NCI-H510A (cell line): ENCODE measurements around the gene PSMD11.
"Not testable (repeated sequence)": the region's sequence is repeated elsewhere in the genome, so short reads cannot be mapped to it uniquely, and the experiment has no call there.

ENCODE experiments used
- DNase-seq: peaks from one replicate; lab custom pipeline; 2025; lab: John Stamatoyannopoulos, UW

Gene PSMD11

GRCh38 chr17:32444301-32445073, at the start of gene PSMD11:
TSS of gene PSMD11 (plus strand) at chr17:32444510. CDS start at chr17:32444524, 14 bp downstream.
- peak; percentile 96 for DNase-seq

GRCh38 chr17:32396343-32396742, 48.0 kb upstream of the PSMD11 start:
- no peak for DNase-seq

- no peak for DNase-seq
These were observed 45.4 kb upstream of the PSMD11 start for GRCh38 chr17:32398946-32399345.

GRCh38 chr17:32410085-32410484, 34.2 kb upstream of the PSMD11 start:
- not testable (repeated sequence) for DNase-seq

- no peak for DNase-seq
These were observed 17.4 kb upstream of the PSMD11 start for GRCh38 chr17:32426894-32427293.

- DNase-seq: no peak
These were observed 14.7 kb upstream of the PSMD11 start for GRCh38 chr17:32429598-32429997.

- DNase-seq: no peak
These were observed 3.6 kb upstream of the PSMD11 start for GRCh38 chr17:32440722-32441121.

GRCh38 chr17:32441886-32442285, 2.4 kb upstream of the PSMD11 start:
- no peak for DNase-seq

- DNase-seq: no peak
These were observed 446 bp upstream of the PSMD11 start for GRCh38 chr17:32443827-32444300.

- DNase-seq: no peak
These were observed 735 bp downstream of the PSMD11 start for GRCh38 chr17:32445074-32445415.

- DNase-seq: no peak
These were observed 1.2 kb downstream of the PSMD11 start for GRCh38 chr17:32445497-32445896.

- no peak for DNase-seq
These were observed 1.7 kb downstream of the PSMD11 start for GRCh38 chr17:32445971-32446370.

- DNase-seq: no peak
These were observed 2.6 kb downstream of the PSMD11 start for GRCh38 chr17:32446949-32447348.

GRCh38 chr17:32449963-32450362, 5.7 kb downstream of the PSMD11 start:
- DNase-seq: no peak

- DNase-seq: not testable (repeated sequence)
These were observed 6.1 kb downstream of the PSMD11 start for GRCh38 chr17:32450379-32450778.

- no peak for DNase-seq
These were observed 7.6 kb downstream of the PSMD11 start for GRCh38 chr17:32451879-32452278.

GRCh38 chr17:32452281-32452680, 8.0 kb downstream of the PSMD11 start:
- no peak for DNase-seq

GRCh38 chr17:32453370-32453769, 9.1 kb downstream of the PSMD11 start:
- no peak for DNase-seq

GRCh38 chr17:32458371-32458770, 14.1 kb downstream of the PSMD11 start:
- DNase-seq: no peak

GRCh38 chr17:32460054-32460453, 15.7 kb downstream of the PSMD11 start:
- DNase-seq: no peak

GRCh38 chr17:32461498-32461852, 17.2 kb downstream of the PSMD11 start:
- no peak for DNase-seq

GRCh38 chr17:32461853-32462617, 17.7 kb downstream of the PSMD11 start:
- DNase-seq: peak; percentile 11

- DNase-seq: no peak
These were observed 19.0 kb downstream of the PSMD11 start for GRCh38 chr17:32463304-32463703.
